GM18505 (cell line): ENCODE results near the gene GPT2.

Experiments
- ATAC-seq: cut with Tn5 transposase; IDR thresholded peaks from one replicate; pipeline ENCODE4 v1.9.1; 2021; ENCODE audit not compliant: unreplicated experiment
- POLR2A ChIP-seq: IDR thresholded peaks from 4 replicates; pipeline ENCODE4 v1.6.1; 2011; ENCODE audit warnings: borderline replicate concordance; ENCODE audit not compliant: insufficient read depth, insufficient read length; ENCODE audit errors: extremely low read depth

Gene GPT2

DNA sequence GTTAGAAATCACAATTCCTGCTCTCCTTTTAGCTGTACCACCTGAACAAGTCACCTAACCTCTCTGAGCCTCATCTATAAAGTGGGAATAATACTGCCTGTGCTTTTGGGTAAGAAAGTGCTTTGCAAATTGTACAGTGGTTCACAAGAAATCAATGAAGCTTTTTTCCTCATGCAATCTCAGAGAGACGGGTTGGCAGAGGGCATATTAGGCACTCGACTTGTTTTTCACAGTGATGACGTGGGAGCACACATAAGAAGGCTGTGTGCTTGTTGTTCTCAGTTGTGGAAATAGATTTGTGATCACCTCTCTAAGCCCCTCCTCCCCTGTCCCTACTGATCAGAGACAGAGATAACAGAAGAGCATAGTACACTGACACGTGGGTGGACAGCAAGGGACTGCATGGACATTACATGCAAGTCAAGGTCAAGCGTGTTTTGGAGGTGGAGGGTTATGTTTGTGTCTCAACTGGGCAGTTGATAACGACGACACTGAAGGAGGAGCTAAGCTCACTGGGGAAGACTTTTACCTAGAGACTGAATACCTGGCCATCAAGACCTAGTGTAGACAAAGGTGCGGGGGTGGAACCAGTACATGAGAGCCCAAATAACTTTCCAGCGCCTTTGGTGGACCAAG lies 1.7 kb upstream of the GPT2 start:
- no peak for TF ChIP-seq POLR2A
- no peak for ATAC-seq

DNA sequence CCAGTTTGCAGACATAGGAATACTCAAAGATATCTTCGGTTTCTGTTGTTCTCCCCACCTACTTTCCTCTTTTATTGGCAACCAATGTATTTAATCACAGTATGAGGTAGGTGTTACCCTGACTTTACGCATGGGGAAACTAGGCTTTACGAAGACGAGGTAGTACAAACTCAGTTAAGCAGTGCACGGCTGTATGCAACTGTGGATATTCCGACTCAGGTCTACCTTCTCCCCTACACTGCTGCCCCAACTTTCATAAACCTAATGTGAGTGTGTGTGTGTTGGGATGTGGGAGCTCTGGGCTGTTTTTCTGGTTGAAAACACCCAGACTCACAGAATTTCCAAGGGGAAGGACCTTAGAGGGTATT lies 1.2 kb upstream of the GPT2 start:
- TF ChIP-seq POLR2A: no peak
- no peak for ATAC-seq

DNA sequence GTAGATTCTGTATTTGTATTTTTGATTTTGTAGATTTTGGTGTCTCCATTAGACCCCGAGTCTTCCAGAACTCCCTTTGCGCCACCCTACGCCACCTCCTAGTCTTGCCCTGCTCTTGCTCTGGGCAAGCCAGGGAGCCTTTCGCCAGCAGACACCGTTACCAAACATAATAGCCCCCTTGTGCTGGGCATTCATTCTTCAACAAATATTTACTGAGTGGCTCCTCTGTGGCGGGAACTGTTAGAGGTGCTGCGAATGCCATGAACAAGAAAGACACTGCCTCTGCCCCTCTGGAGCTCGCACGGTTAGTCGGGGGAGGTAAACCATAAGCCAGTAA lies 841 bp upstream of the GPT2 start:
- no peak for ATAC-seq
- TF ChIP-seq POLR2A: no peak

DNA sequence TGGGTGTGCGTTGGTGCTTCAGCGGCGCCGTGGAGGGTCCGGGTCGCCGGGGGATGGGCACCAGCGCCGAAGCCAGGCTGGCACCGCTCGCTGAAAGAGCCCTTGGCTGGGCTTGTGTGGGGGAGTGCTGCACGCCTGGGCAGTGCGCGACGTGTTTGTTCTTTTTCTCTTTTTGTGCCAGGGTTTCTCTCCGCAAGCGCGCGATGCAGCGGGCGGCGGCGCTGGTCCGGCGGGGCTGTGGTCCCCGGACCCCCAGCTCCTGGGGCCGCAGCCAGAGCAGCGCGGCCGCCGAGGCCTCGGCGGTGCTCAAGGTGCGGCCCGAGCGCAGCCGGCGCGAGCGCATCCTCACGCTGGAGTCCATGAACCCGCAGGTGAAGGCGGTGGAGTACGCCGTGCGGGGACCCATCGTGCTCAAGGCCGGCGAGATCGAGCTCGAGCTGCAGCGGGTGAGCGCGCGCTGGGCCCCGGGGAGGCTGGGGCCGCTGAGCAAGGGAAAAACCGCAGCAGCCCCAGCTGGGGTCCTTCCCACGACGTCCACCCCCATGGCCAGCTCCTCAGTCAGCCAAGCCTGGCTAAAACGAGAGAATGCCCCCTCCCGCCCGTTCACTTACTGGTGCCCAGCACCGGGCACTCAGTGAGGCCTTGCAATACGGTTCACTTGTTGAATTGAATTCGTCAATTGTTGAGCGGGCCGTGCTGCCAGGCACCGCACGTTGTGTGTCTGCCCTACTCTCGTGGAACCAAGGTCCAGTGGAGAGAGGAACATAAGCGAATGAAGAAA lies 541 bp downstream of the GPT2 start:
- ATAC-seq: peak; percentile 6

DNA sequence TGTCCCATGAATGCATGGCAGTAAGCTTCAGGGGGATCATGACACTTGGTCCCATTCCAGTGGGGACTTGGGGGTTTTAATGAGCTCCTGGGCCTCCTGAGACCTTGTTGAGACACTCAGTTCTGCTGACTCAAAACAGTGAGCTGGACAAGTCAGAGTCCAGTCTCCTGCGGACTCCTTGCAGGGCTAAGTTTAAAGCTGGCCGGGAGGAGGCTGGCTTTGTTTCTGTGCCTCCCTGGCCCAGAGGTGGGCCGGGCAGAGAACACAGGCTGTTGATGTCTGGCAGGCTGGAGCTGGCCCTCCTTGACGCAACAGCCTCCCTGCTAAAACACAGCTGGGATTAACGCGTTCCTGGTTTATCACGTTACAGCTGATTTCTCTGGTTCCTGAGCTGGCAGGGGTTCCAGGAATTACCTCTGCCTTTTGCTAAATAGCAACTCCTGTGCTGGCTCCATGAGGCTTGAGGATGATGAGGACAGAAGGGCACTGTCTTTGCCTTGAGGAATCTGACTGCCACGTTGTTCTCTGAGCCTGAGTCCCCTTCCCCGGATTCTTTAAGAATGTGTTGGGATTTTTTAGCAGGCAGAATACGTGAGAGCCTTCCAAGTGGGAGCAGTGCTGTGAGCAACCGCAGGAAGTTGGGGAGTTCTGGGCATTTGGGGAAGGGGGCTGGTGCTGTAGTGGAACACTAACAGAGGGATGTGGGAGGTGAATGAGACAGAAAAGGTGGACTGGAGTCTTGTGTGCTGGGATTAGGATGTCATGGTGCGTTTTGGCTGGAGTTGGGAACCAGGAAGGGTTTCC lies 2.0 kb downstream of the GPT2 start:
- no peak for ATAC-seq

More for the DNA sequence above, 541 bp downstream of the GPT2 start:
- TF ChIP-seq POLR2A: no peak

DNA sequence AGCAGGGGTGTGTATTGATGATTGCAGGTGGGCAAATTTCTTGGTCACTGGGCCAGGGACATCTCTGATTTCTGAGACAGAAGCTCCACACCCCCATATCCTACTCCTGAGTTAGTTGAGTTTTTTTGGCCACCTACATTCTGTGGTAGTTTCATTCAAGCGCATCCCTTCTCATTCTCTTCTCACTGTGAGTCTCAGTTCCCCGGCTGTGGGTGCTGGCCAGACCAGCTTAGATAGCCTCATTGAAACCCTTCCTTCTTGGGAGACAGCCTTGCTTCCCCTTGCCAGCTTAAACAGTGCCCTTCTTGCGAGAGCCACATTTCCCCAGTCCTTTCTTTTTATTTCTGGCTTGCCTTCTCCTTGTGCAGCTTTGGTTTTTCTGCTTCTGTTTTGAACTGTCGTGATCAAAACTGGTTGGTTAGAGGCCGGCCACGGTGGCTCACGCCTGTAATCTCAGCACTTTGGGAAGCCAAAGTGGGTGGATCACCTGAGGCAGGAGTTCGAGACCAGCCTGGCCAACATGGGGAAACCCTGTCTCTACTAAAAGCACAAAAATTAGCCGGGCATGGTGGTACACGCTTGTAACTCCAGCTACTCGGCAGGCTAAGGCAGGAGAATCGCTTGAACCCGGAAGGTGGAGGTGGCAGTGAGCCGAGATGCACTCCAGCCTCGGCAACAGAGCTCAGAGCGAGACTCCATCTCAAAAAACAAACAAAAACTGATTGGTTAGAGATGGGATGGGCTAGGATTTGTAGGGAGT lies 2.8 kb downstream of the GPT2 start:
- ATAC-seq: no peak
- TF ChIP-seq POLR2A: no peak

More for the DNA sequence above, 2.0 kb downstream of the GPT2 start:
- no peak for TF ChIP-seq POLR2A

DNA sequence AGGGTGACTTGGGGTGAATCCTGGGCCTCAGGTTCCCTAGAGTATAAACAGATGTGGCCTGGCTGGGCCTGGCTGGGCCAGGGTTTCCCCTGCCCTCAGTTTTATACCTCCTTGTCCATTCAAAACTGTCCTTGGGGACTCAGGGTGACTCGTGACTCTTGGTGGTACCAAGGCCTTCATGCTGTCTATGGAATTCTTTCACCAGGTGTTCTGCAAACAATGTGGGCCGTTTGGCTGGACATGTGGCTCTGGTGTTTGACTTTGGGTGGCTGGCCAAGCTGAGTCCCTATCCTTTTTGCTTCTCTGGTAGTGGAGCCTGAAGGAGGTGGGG lies 3.3 kb downstream of the GPT2 start:
- no peak for ATAC-seq
- TF ChIP-seq POLR2A: no peak

DNA sequence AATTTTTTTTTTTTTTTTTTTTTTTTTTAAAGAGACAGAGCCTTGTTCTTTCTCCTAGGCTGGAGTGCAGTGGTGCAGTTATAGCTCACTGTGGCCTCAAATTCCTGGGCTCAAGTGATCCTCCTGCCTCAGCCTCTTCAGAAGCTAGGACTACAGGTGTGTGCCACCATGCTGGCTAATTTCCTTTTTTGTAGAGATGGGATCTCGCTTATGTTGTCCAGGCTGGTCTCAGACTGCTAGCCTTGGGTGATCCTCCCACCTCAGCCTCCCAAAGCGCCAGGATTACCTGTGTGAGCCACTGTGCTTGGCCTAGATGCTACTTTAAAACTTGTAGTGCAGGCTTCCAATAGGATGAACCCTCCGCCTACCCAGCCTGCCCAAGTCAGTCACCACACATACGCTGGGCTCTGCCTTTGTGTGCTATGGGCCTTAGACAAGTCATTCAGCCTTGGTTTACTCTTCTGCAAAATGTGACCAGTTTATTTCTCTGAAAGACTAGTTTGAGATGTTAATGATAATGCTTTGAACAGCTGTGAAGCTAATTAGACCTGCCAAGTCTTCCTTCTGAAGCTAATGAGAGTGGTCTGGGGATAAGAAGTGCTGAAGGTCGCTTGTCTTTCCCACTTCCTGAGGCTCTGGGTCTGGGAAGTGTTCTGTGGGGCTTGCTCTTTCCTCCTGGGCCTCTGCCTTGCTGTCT lies 5.2 kb downstream of the GPT2 start:
- no peak for ATAC-seq
- TF ChIP-seq POLR2A: no peak

DNA sequence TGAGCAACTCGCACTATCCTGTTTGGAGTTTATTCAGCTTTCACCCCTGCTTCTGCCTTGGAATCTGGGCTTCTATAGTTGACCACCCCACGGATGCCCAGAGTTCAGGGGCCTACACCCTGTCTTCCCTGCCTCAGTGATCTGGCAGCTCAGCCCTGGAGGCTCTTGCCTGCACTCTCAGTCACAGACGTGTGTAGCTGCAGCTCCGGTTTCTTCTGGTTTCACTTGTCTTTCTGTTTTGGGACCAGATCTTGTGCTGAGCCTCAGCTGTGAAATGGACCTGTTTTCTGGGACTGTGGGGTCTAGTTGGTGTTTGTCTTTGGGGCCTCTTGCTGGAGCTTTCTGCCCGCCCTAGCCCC lies 5.8 kb downstream of the GPT2 start:
- ATAC-seq: no peak
- no peak for TF ChIP-seq POLR2A

DNA sequence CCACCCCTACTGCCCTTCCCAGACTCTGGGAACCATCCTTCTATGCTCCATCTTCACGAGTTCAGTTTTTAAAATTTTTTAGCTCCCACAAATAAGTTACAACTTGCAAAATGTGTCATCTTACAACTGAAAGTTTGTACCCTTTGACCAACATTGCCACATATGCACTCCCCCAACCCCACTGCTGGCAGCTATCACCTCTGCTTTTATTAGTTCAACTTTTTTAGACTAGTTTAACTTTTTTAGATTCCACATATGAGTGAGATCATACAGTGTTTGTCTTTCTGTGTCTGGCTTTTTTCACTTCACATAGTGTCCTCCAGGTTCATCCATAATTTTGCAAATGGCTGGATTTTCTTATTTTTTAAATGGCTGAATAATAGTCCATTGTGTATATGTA lies 7.7 kb downstream of the GPT2 start:
- no peak for ATAC-seq

DNA sequence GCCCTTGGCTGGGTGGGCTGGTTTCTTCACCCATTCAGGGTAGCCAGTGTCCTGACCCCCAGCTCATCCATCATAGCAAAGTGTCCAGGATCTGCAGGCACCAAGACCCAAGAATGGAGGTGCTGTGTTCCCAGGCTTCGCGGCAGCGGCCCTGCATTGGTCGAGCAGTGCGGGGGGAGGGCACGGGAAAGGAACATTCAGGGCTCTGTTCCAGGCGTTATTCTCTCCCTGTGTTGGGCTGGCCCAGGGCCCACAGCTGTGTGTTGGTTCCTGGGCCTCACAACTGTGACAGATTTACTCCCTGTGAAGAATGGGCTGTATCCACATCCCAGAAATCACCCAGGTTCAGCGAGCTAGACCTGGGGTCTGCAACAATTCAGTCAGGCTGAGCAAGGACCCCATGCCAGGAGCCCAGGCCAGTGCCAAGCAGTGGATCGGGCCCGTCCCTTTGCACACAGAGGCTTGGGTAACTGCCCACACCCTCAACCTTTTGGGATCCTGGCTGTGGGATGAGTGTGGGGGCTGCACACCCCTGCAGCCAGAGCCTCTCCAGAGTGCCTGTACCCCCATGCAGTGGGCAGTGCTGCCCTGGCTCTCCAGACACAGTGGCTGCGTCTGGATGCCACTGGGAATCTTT lies 10.0 kb downstream of the GPT2 start:
- no peak for ATAC-seq
- TF ChIP-seq POLR2A: no peak

More for the DNA sequence above, 7.7 kb downstream of the GPT2 start:
- TF ChIP-seq POLR2A: no peak
